KMS-11 (cell line): ENCODE results near the gene EPS15.
"Not testable (repeated sequence)": the region's sequence is repeated elsewhere in the genome, so short reads cannot be mapped to it uniquely, and the experiment has no call there.

Experiments
- H2AFZ ChIP-seq: fragments of 200-600 bp; sonication (generic); 2 replicates; pipeline ENCODE4 v1.6.1; 2016; ENCODE audit warnings: antibody characterized with exemption, mixed run types, low read depth
- H3K27ac ChIP-seq: fragments of 200-600 bp; sonication (generic); 2 replicates; pipeline ENCODE4 v1.6.1; 2016; ENCODE audit warnings: mild to moderate bottlenecking, mixed run types
- H3K27me3 ChIP-seq: fragments of 200-600 bp; sonication (generic); 2 replicates; pipeline ENCODE4 v1.6.1; 2017; ENCODE audit warnings: mild to moderate bottlenecking, low read depth, mixed run types, moderate library complexity; ENCODE audit not compliant: insufficient read depth
- H3K36me3 ChIP-seq: fragments of 200-600 bp; sonication (generic); 2 replicates; pipeline ENCODE4 v1.6.1; 2017; ENCODE audit warnings: mild to moderate bottlenecking, mixed run types; ENCODE audit not compliant: insufficient read depth
- H3K4me1 ChIP-seq: fragments of 200-600 bp; sonication (generic); 2 replicates; pipeline ENCODE4 v1.6.1; 2016; ENCODE audit warnings: mild to moderate bottlenecking, low read depth, mixed run types; ENCODE audit not compliant: poor library complexity, severe bottlenecking
- H3K4me2 ChIP-seq: fragments of 200-600 bp; sonication (generic); 2 replicates; pipeline ENCODE4 v1.7.0; 2016; ENCODE audit warnings: mild to moderate bottlenecking, mixed run types
- H3K4me3 ChIP-seq: fragments of 200-600 bp; sonication (generic); IDR thresholded peaks from 2 replicates; pipeline ENCODE4 v1.6.1; 2017; ENCODE audit warnings: low read depth, low read length, mixed read lengths; ENCODE audit not compliant: insufficient read depth
- H3K79me2 ChIP-seq: fragments of 200-600 bp; sonication (generic); 2 replicates; pipeline ENCODE4 v1.6.1; 2016; ENCODE audit warnings: low read depth, mixed run types; ENCODE audit not compliant: insufficient read depth
- H3K9ac ChIP-seq: fragments of 200-600 bp; sonication (generic); 2 replicates; pipeline ENCODE4 v1.6.1; 2016; ENCODE audit warnings: mild to moderate bottlenecking, mixed run types
- H4K20me1 ChIP-seq: fragments of 200-600 bp; sonication (generic); 2 replicates; pipeline ENCODE4 v1.6.1; 2016; ENCODE audit warnings: mild to moderate bottlenecking, mixed run types; ENCODE audit not compliant: insufficient read depth
- CTCF ChIP-seq: fragments of 200-600 bp; sonication (generic); conservative IDR thresholded peaks from 2 replicates; pipeline ENCODE4 v1.6.1; 2017; ENCODE audit warnings: low read depth, mild to moderate bottlenecking, antibody characterized with exemption, low read length, moderate library complexity, mixed read lengths

EPS15 gene

GRCh38 chr1:51504806-51505525, 14.1 kb downstream of the EPS15 start:
- Histone ChIP-seq H3K79me2 (no peaks in the 10 kb centered on the region), H4K20me1 (no peaks in the 10 kb centered on the region), H3K4me1 (no peaks in the 10 kb centered on the region), H2AFZ (no peak overlapping the region), H3K9ac (no peak overlapping the region), H3K4me2 (no peak overlapping the region), H3K27me3 (no peaks in the 10 kb centered on the region), H3K27ac (no peak overlapping the region), H3K4me3 (no peak overlapping the region), H3K36me3 (no peaks in the 10 kb centered on the region)
- no peak for TF ChIP-seq CTCF

GRCh38 chr1:51501218-51501630, 17.8 kb downstream of the EPS15 start:
- not testable (repeated sequence) for H3K79me2 ChIP-seq, H2AFZ ChIP-seq, H4K20me1 ChIP-seq, H3K36me3 ChIP-seq, H3K27me3 ChIP-seq, H3K4me3 ChIP-seq, H3K9ac ChIP-seq, H3K4me2 ChIP-seq, H3K27ac ChIP-seq, H3K4me1 ChIP-seq

- Histone ChIP-seq H3K27me3 (no peaks in the 10 kb centered on the region), H2AFZ (no peak overlapping the region), H3K9ac (no peak overlapping the region), H3K27ac (no peak overlapping the region), H4K20me1 (no peaks in the 10 kb centered on the region), H3K36me3 (no peaks in the 10 kb centered on the region), H3K4me1 (no peaks in the 10 kb centered on the region), H3K4me3 (no peak overlapping the region), H3K79me2 (no peaks in the 10 kb centered on the region), H3K4me2 (no peak overlapping the region)
- TF ChIP-seq CTCF: no peak
Observed at GRCh38 chr1:51499694-51500093, 19.4 kb downstream of the EPS15 start.

GRCh38 chr1:51498924-51499323, 20.1 kb downstream of the EPS15 start:
- H3K9ac ChIP-seq: no peak overlapping the region

More at GRCh38 chr1:51498924-51499323, 20.1 kb downstream of the EPS15 start:
- Histone ChIP-seq H3K4me1 (no peaks in the 10 kb centered on the region), H3K79me2 (no peaks in the 10 kb centered on the region), H3K4me3 (no peak overlapping the region), H4K20me1 (no peaks in the 10 kb centered on the region), H3K27me3 (no peaks in the 10 kb centered on the region), H3K4me2 (no peak overlapping the region), H2AFZ (no peak overlapping the region), H3K27ac (no peak overlapping the region), H3K36me3 (no peaks in the 10 kb centered on the region)
- no peak for TF ChIP-seq CTCF
